ENCODE results near the gene TACR1. TPM values are rescaled to one million over a fixed set of nuclear protein-coding genes. Genes with fewer than 3 reads are reported as not detected.

Gene TACR1
- total and polyA plus RNA-seq, 2 of the 4 experiments (the other 2 are of a cell fraction), result under 0.01 to 0.09 TPM

DNA sequence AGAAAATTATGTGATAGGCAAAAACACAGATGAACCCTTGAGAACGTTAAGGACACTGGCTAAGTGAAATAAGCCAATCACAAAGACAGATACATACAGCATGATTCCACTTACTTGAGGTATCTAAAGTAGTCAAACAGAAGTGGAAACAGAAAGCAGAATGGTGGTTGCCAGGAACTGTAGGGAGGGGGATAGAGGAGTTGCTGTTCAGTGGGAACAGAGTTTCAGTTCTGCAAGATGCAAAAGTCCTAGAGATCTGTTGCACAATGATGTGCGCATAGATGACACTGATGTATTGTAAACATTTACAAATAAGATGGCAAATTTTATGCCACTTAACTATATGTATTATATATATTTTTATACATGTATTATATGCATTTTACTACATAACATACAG, 181.2 kb downstream of the TACR1 start:
- H3K79me1 ChIP-seq (ENCODE audit: low read depth in 1 of 2, low read length in 2 of 2), result no peaks in the 10 kb centered on the region
- no peak for TF ChIP-seq SMC3 (IDR thresholded peaks at IDR 0.05; ENCODE audit: low read depth, low read length)
- TF ChIP-seq NFE2L2 (IDR thresholded peaks at IDR 0.05; ENCODE audit: low read depth, low read length), result no peak
- no peak for TF ChIP-seq MAZ (IDR thresholded peaks at IDR 0.05; ENCODE audit: borderline replicate concordance, low read depth, low read length)
- TF ChIP-seq MXI1 (IDR thresholded peaks at IDR 0.05; ENCODE audit: borderline replicate concordance, low read depth, low read length), result no peak
- TF ChIP-seq, protein P1, sequence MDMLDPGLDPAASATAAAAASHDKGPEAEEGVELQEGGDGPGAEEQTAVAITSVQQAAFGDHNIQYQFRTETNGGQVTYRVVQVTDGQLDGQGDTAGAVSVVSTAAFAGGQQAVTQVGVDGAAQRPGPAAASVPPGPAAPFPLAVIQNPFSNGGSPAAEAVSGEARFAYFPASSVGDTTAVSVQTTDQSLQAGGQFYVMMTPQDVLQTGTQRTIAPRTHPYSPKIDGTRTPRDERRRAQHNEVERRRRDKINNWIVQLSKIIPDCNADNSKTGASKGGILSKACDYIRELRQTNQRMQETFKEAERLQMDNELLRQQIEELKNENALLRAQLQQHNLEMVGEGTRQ (IDR thresholded peaks at IDR 0.05; ENCODE audit: low read depth, low read length), result no peak
- TF ChIP-seq FOS (IDR thresholded peaks at IDR 0.05; ENCODE audit: low read depth, low read length), result no peak
- no peak for TF ChIP-seq MAFK (IDR thresholded peaks at IDR 0.05; ENCODE audit: low read depth, low read length)
- TF ChIP-seq, protein P2, sequence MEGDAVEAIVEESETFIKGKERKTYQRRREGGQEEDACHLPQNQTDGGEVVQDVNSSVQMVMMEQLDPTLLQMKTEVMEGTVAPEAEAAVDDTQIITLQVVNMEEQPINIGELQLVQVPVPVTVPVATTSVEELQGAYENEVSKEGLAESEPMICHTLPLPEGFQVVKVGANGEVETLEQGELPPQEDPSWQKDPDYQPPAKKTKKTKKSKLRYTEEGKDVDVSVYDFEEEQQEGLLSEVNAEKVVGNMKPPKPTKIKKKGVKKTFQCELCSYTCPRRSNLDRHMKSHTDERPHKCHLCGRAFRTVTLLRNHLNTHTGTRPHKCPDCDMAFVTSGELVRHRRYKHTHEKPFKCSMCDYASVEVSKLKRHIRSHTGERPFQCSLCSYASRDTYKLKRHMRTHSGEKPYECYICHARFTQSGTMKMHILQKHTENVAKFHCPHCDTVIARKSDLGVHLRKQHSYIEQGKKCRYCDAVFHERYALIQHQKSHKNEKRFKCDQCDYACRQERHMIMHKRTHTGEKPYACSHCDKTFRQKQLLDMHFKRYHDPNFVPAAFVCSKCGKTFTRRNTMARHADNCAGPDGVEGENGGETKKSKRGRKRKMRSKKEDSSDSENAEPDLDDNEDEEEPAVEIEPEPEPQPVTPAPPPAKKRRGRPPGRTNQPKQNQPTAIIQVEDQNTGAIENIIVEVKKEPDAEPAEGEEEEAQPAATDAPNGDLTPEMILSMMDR (conservative IDR thresholded peaks at IDR 0.05; ENCODE audit: low read depth, low read length), result no peak
- no peak for TF ChIP-seq CHD1 (IDR thresholded peaks at IDR 0.05; ENCODE audit: low read depth, low read length)
- no peak for TF ChIP-seq CEBPB (IDR thresholded peaks at IDR 0.05; ENCODE audit: low read depth, low read length)
- TF ChIP-seq, protein P3, sequence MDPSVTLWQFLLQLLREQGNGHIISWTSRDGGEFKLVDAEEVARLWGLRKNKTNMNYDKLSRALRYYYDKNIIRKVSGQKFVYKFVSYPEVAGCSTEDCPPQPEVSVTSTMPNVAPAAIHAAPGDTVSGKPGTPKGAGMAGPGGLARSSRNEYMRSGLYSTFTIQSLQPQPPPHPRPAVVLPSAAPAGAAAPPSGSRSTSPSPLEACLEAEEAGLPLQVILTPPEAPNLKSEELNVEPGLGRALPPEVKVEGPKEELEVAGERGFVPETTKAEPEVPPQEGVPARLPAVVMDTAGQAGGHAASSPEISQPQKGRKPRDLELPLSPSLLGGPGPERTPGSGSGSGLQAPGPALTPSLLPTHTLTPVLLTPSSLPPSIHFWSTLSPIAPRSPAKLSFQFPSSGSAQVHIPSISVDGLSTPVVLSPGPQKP (IDR thresholded peaks at IDR 0.05; ENCODE audit: borderline replicate concordance, low read depth, low read length), result no peak
- no peak for TF ChIP-seq BHLHE40 (IDR thresholded peaks at IDR 0.05; ENCODE audit: low read depth, low read length)
- no peak for TF ChIP-seq POLR2A (IDR thresholded peaks at IDR 0.05; ENCODE audit: low read depth, low read length)
- TF ChIP-seq RFX5 (IDR thresholded peaks at IDR 0.05; ENCODE audit: low read depth, low read length), result no peak
- TF ChIP-seq RCOR1 (IDR thresholded peaks at IDR 0.05; ENCODE audit: insufficient replicate concordance, low read length), result no peak
- CTCF ChIA-PET, result no interaction called here
- no TSS peak for BruUV-seq (replicated peaks)
- no peak overlapping the region for H3K9ac ChIP-seq (ENCODE audit: low read depth, low read length)
- no peaks in the 10 kb centered on the region for H3K9me3 ChIP-seq (ENCODE audit: control insufficient read depth, insufficient read depth, low read length)
- POLR2A ChIA-PET (ENCODE audit: unreplicated experiment), result no interaction called here
- no peak overlapping the region; the same call in 1 of the 2 replicates for H3K23ac ChIP-seq (ENCODE audit: low read depth, low read length)
- dilution Hi-C loops (cut with HindIII; ENCODE audit: low sequenced_read_pairs, unreplicated experiment) (no loop called here), in situ Hi-C loops (cut with MboI; ENCODE audit: low sequenced_read_pairs) (no loop called here), intact Hi-C loops (cut with micrococcal nuclease) (no loop called here)
- H4K20me1 ChIP-seq (ENCODE audit: insufficient read depth, low read length), result no peaks in the 10 kb centered on the region
- H3K27ac ChIP-seq (ENCODE audit: insufficient read depth, low read length), result no peak overlapping the region
- H2AFZ ChIP-seq (replicated peaks; ENCODE audit: low read length, poor library complexity), result no peak overlapping the region
- H3K18ac ChIP-seq (ENCODE audit: low read depth, low read length), result no peak overlapping the region
- H3K14ac ChIP-seq (replicated peaks; ENCODE audit: low read depth, low read length), result no peak overlapping the region
- no peak overlapping the region for H3K4me3 ChIP-seq (ENCODE audit: insufficient read depth, low read depth, low read length)
- no peak overlapping the region for H2AK9ac ChIP-seq (replicated peaks; ENCODE audit: low read depth, low read length, poor library complexity)
- H4K8ac ChIP-seq (ENCODE audit: low read depth in 2 of 2, low read length in 2 of 2), result no peak overlapping the region
- DNase-seq (no peak), ATAC-seq (ENCODE audit: low read depth) (no peak)
- WGBS, 2 experiments (ENCODE audit: extremely low coverage in 2 of 2, insufficient read length in 1 of 2), result no CpG with 5 or more reads among the region's 2 CpGs
- no peaks in the 10 kb centered on the region for H3K36me3 ChIP-seq (ENCODE audit: control insufficient read depth, insufficient read depth, low read length)
- no peak overlapping the region for H3K4me2 ChIP-seq (ENCODE audit: low read depth, low read length)
- H3K4me1 ChIP-seq (ENCODE audit: control insufficient read depth, insufficient read depth, low read length), result peaks cover 5% of the 10 kb centered on the region
- H3K9me1 ChIP-seq (ENCODE audit: insufficient read depth, low read length), result 0 out of 2 replicates have a peak, but pooled peaks cover 2% of the 10 kb centered on the region
- H2BK5ac ChIP-seq (ENCODE audit: low read depth, low read length, poor library complexity, severe bottlenecking), result no peak overlapping the region
- no peak overlapping the region for H2AK5ac ChIP-seq (ENCODE audit: low read depth, low read length)
- H2BK120ac ChIP-seq (ENCODE audit: low read depth, low read length), result no peak overlapping the region
- H3K4ac ChIP-seq (ENCODE audit: low read depth, low read length), result no peak overlapping the region
- no peak overlapping the region for H4K5ac ChIP-seq (ENCODE audit: low read depth, low read length)
- no peak overlapping the region for H2BK20ac ChIP-seq (ENCODE audit: low read depth, low read length)
- no peak overlapping the region for H4K91ac ChIP-seq (ENCODE audit: insufficient read depth, low read depth, low read length)
- H2BK15ac ChIP-seq (ENCODE audit: low read depth, low read length), result no peak overlapping the region
- H3K27me3 ChIP-seq (ENCODE audit: control insufficient read depth, insufficient read depth, low read length), result no peaks in the 10 kb centered on the region
- H3K56ac ChIP-seq (ENCODE audit: extremely low read depth, insufficient read depth, low read length), result no peak overlapping the region
